Uterus (tissue), 4 donors: ENCODE data around the gene ARL3. TPM values are rescaled to one million over a fixed set of nuclear protein-coding genes. Genes with fewer than 3 reads are reported as not detected.
"Not testable (repeated sequence)": the region's sequence is repeated elsewhere in the genome, so short reads cannot be mapped to it uniquely, and the experiment has no call there.

Experiments
- DNase-seq, 2 donors: peaks; one replicate each; pipeline ENCODE4 v3.0.0-alpha.2; 2019 to 2020
- H3K27ac ChIP-seq, 2 donors: fragments of 200-600 bp; sonication (generic); 1 replicate in 1 of 2; 2 replicates in 1 of 2; pipeline ENCODE4 v1.5.1; 2016 to 2018
- H3K27me3 ChIP-seq, 2 donors: fragments of 200-600 bp; sonication (generic); one replicate each; pipeline ENCODE4 v1.5.1; 2018 to 2019; ENCODE audit warnings: control low read depth in 1 of 2
- H3K36me3 ChIP-seq, 2 donors: fragments of 200-600 bp; sonication (generic); one replicate each; pipeline ENCODE4 v1.5.1; 2019; ENCODE audit warnings: control low read depth in 1 of 2
- H3K4me1 ChIP-seq, 2 donors: fragments of 200-600 bp; sonication (generic); one replicate each; pipeline ENCODE4 v1.5.1; 2018 to 2019; ENCODE audit warnings: control low read depth in 1 of 2
- H3K4me3 ChIP-seq, 2 donors: fragments of 200-600 bp; sonication (generic); 1 replicate in 1 of 2; 2 replicates in 1 of 2; pipeline ENCODE4 v1.5.1; 2018 to 2019; ENCODE audit warnings: mild to moderate bottlenecking in 1 of 2
- H3K9me3 ChIP-seq, 2 donors: fragments of 200-600 bp; sonication (generic); one replicate each; pipeline ENCODE4 v1.5.1; 2019; ENCODE audit warnings: control low read depth in 1 of 2
- POLR2A ChIP-seq, 2 donors: fragments of 450-650 bp; IDR thresholded peaks; one replicate each; pipeline ENCODE4 v1.6.1; 2016; ENCODE audit warnings: antibody characterized with exemption in 2 of 2, mild to moderate bottlenecking in 1 of 2, moderate library complexity in 1 of 2
- intact Hi-C: fragments of 100-400 bp; cut with DNase I; formaldehyde crosslinking; loops from one replicate; pipeline ENCODE4 v1.15.1; 2023; ENCODE audit warnings: low total_unique reads
- total RNA-seq, 4 donors: library from RNA; depleted of rRNA in 3 of 4; stranded (reverse); fragments of >200 nt in 3 of 4; gene quantifications; one replicate each; pipeline versions ENCODE4 v1.1.0 to v1.2.4, GENCODE V29; 2014 to 2023
- TF ChIP-seq, protein P1 (sequence below), 4 experiments: fragments of 200-600 bp in 2 of 4; fragments of 450-650 bp in 2 of 4; sonication (generic) in 2 of 4; IDR thresholded peaks; one replicate each; pipeline ENCODE4 v1.5.1; 2016 to 2019; ENCODE audit warnings: antibody characterized with exemption in 4 of 4, mild to moderate bottlenecking in 2 of 4, moderate library complexity in 1 of 4
- donor health status: DM: yes; HTN: yes; CAD: no.

The ARL3 gene
- total RNA-seq, 4 donors from 2014 or later, result 7.1 to 19.9 (median 11.0) TPM

GRCh38 chr10:102759497-102760210 is 45.5 kb upstream of the ARL3 start:
- no peaks in the 10 kb centered on the region for H3K27me3 ChIP-seq
- H3K4me1 ChIP-seq, result peaks cover 0 to 9% of the 10 kb centered on the region in 2 donors
- TF ChIP-seq POLR2A (IDR thresholded peaks at IDR 0.05), result no peak
- TF ChIP-seq, protein P1, sequence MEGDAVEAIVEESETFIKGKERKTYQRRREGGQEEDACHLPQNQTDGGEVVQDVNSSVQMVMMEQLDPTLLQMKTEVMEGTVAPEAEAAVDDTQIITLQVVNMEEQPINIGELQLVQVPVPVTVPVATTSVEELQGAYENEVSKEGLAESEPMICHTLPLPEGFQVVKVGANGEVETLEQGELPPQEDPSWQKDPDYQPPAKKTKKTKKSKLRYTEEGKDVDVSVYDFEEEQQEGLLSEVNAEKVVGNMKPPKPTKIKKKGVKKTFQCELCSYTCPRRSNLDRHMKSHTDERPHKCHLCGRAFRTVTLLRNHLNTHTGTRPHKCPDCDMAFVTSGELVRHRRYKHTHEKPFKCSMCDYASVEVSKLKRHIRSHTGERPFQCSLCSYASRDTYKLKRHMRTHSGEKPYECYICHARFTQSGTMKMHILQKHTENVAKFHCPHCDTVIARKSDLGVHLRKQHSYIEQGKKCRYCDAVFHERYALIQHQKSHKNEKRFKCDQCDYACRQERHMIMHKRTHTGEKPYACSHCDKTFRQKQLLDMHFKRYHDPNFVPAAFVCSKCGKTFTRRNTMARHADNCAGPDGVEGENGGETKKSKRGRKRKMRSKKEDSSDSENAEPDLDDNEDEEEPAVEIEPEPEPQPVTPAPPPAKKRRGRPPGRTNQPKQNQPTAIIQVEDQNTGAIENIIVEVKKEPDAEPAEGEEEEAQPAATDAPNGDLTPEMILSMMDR (IDR thresholded peaks at IDR 0.05), result no peak
- no peak overlapping the region for H3K4me3 ChIP-seq
- no peaks in the 10 kb centered on the region for H3K9me3 ChIP-seq
- intact Hi-C loops, result no loop called here
- peak overlapping the region; percentile 82 to 91 for H3K27ac ChIP-seq
- no peaks in the 10 kb centered on the region for H3K36me3 ChIP-seq
- DNase-seq, result no peak

- H3K9me3 ChIP-seq, H3K36me3 ChIP-seq, intact Hi-C loops, H3K4me1 ChIP-seq, H3K27me3 ChIP-seq: not testable (repeated sequence)
- Histone ChIP-seq H3K4me3 (peak overlapping the region in 1 of 2 donors; percentile 19), H3K27ac (peak overlapping the region; percentile 82 to 91)
- peak in 1 of 2 donors; percentile 44 for TF ChIP-seq POLR2A (IDR thresholded peaks at IDR 0.05)
- DNase-seq, result peak; percentile 69 to 76
Measured at GRCh38 chr10:102758933-102759262, 44.7 kb upstream of the ARL3 start.

GRCh38 chr10:102758240-102758932 is 44.2 kb upstream of the ARL3 start:
- peak overlapping the region; percentile 82 to 91 for H3K27ac ChIP-seq
- peak in 1 of 2 donors; percentile 36 for DNase-seq
- H3K4me3 ChIP-seq, result peak overlapping the region in 1 of 2 donors; percentile 19
- H3K4me1 ChIP-seq, result peaks cover 0 to 9% of the 10 kb centered on the region in 2 donors
- no peaks in the 10 kb centered on the region for H3K27me3 ChIP-seq
- H3K36me3 ChIP-seq, result no peaks in the 10 kb centered on the region
- TF ChIP-seq, protein P1 (IDR thresholded peaks at IDR 0.05), result no peak
- TF ChIP-seq POLR2A (IDR thresholded peaks at IDR 0.05), result no peak
- H3K9me3 ChIP-seq, result no peaks in the 10 kb centered on the region
- intact Hi-C loops, result no loop called here

GRCh38 chr10:102757323-102757722 is 43.1 kb upstream of the ARL3 start:
- H3K9me3 ChIP-seq, result no peaks in the 10 kb centered on the region
- H3K4me1 ChIP-seq, result peaks cover 9 to 16% of the 10 kb centered on the region in 2 donors
- intact Hi-C loops, result no loop called here
- H3K36me3 ChIP-seq, result no peaks in the 10 kb centered on the region
- TF ChIP-seq, protein P1 (IDR thresholded peaks at IDR 0.05), result no peak
- TF ChIP-seq POLR2A (IDR thresholded peaks at IDR 0.05), result no peak
- H3K27ac ChIP-seq, result no peak overlapping the region
- no peaks in the 10 kb centered on the region for H3K27me3 ChIP-seq
- DNase-seq, result no peak
- H3K4me3 ChIP-seq, result no peak overlapping the region

GRCh38 chr10:102753718-102754117 is 39.5 kb upstream of the ARL3 start:
- no peak overlapping the region for H3K4me3 ChIP-seq
- intact Hi-C loops, result no loop called here
- no peaks in the 10 kb centered on the region for H3K36me3 ChIP-seq
- H3K4me1 ChIP-seq, result peaks cover 14 to 20% of the 10 kb centered on the region in 2 donors
- H3K9me3 ChIP-seq, result no peaks in the 10 kb centered on the region
- no peak for DNase-seq
- TF ChIP-seq POLR2A (IDR thresholded peaks at IDR 0.05), result no peak
- TF ChIP-seq, protein P1 (IDR thresholded peaks at IDR 0.05), result no peak
- no peaks in the 10 kb centered on the region for H3K27me3 ChIP-seq
- H3K27ac ChIP-seq, result peak overlapping the region; percentile 82 to 85
